Mesendoderm (in vitro differentiated cells): ENCODE results near the gene RNF38.
"Not testable (repeated sequence)": the region's sequence is repeated elsewhere in the genome, so short reads cannot be mapped to it uniquely, and the experiment has no call there.

Source experiments
- DNase-seq: peaks from one replicate; pipeline ENCODE4 v3.0.0; 2013
- H2AK5ac ChIP-seq: 2 replicates; pipeline ENCODE4 v1.6.1; 2013; ENCODE audit warnings: low read length, inconsistent platforms
- H2BK120ac ChIP-seq: 2 replicates; pipeline ENCODE4 v1.6.1; 2013; ENCODE audit warnings: low read depth, mild to moderate bottlenecking, low read length, moderate library complexity, mixed read lengths
- H2BK15ac ChIP-seq: replicated peaks from 2 replicates; pipeline ENCODE4 v1.6.1; 2013; ENCODE audit warnings: low read depth, mild to moderate bottlenecking, moderate library complexity
- H2BK5ac ChIP-seq: 2 replicates; pipeline ENCODE4 v1.6.1; 2013; ENCODE audit warnings: low read length, inconsistent platforms
- H3K18ac ChIP-seq: 2 replicates; pipeline ENCODE4 v1.6.1; 2013; ENCODE audit warnings: mild to moderate bottlenecking, low read length, mixed read lengths
- H3K23ac ChIP-seq: one replicate; pipeline ENCODE4 v1.6.1; 2013; ENCODE audit warnings: low read length
- H3K27ac ChIP-seq: 2 replicates; pipeline ENCODE4 v1.5.1; 2013; ENCODE audit warnings: low read depth, mild to moderate bottlenecking, inconsistent platforms, low read length, moderate library complexity
- H3K27me3 ChIP-seq: 2 replicates; pipeline ENCODE4 v1.6.1; 2013; ENCODE audit warnings: low read length, control low read depth, mild to moderate bottlenecking, inconsistent platforms; ENCODE audit not compliant: insufficient read depth, poor library complexity
- H3K36me3 ChIP-seq: 2 replicates; pipeline ENCODE4 v1.6.1; 2013; ENCODE audit warnings: low read length, inconsistent platforms; ENCODE audit not compliant: control insufficient read depth, insufficient read depth
- H3K4ac ChIP-seq: one replicate; pipeline ENCODE4 v1.6.1; 2013; ENCODE audit warnings: low read depth, mild to moderate bottlenecking, low read length, moderate library complexity
- H3K4me1 ChIP-seq: 2 replicates; pipeline ENCODE4 v1.6.1; 2013; ENCODE audit warnings: low read depth, low read length, inconsistent platforms; ENCODE audit not compliant: control insufficient read depth
- H3K4me2 ChIP-seq: 2 replicates; pipeline ENCODE4 v1.6.1; 2013; ENCODE audit warnings: low read length
- H3K4me3 ChIP-seq: 2 replicates; pipeline ENCODE4 v1.5.1; 2013; ENCODE audit warnings: mild to moderate bottlenecking, low read length
- H3K56ac ChIP-seq: one replicate; pipeline ENCODE4 v1.6.1; 2013; ENCODE audit warnings: low read length
- H3K79me1 ChIP-seq: 2 replicates; pipeline ENCODE4 v1.6.1; 2013; ENCODE audit warnings: low read length, inconsistent platforms
- H3K79me2 ChIP-seq: 2 replicates; pipeline ENCODE4 v1.6.1; 2013; ENCODE audit warnings: mild to moderate bottlenecking, low read length; ENCODE audit not compliant: control insufficient read depth, insufficient read depth
- H3K9ac ChIP-seq: 2 replicates; pipeline ENCODE4 v1.6.1; 2013; ENCODE audit warnings: low read length, inconsistent platforms
- H4K5ac ChIP-seq: one replicate; pipeline ENCODE4 v1.6.1; 2013; ENCODE audit warnings: low read length
- H4K8ac ChIP-seq: one replicate; pipeline ENCODE4 v1.6.1; 2013; ENCODE audit warnings: low read depth, mild to moderate bottlenecking, control low read depth, low read length, moderate library complexity
- WGBS: extraction: QIAGEN DNeasy Blood & Tissue Kit; methylation state at CpG from one replicate; pipeline ENCODE4 v1.1.7; 2013; ENCODE audit warnings: low lambda C conversion rate, missing lambda C conversion rate; ENCODE audit not compliant: insufficient coverage; ENCODE audit errors: extremely low coverage; 5-methylcytosine and 5-hydroxymethylcytosine counted together

The RNF38 gene

DNA sequence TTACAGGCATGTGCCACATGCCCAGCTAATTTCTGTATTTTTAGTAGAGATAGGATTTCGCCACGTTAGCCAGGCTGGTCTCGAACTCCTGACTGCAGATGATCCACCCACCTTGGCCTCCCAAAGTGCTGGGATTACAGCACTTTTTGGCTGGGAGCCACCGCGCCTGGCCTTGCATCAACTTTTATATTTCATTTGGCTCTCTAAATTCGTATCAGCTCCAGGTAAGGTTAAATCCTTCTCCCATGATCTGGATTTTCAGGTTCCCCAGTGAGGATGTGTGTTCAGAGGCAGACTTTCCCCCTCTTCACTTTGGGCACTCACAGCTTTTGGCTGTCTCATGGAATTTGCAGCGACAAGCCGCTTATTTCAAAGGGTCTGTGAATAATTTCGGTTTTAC, 16.8 kb upstream of the RNF38 start:
- peaks cover 7% of the 10 kb centered on the region for H3K4me1 ChIP-seq
- no peak overlapping the region for H3K4me3 ChIP-seq
- H3K9ac ChIP-seq, result no peak overlapping the region
- H3K56ac ChIP-seq, result no peak overlapping the region
- no peak overlapping the region for H4K5ac ChIP-seq
- no peak overlapping the region for H2BK15ac ChIP-seq
- H3K4ac ChIP-seq, result no peak overlapping the region
- peak overlapping the region; percentile 51 for H3K27ac ChIP-seq
- no peak for DNase-seq
- no CpG with 5 or more reads among the region's 9 CpGs for WGBS
- H2AK5ac ChIP-seq, result no peak overlapping the region
- peaks cover 6% of the 10 kb centered on the region for H3K79me1 ChIP-seq
- H3K79me2 ChIP-seq, result peaks cover 5% of the 10 kb centered on the region
- no peaks in the 10 kb centered on the region for H3K36me3 ChIP-seq
- no peak overlapping the region for H2BK5ac ChIP-seq
- no peak overlapping the region for H3K18ac ChIP-seq
- no peaks in the 10 kb centered on the region for H3K27me3 ChIP-seq
- H2BK120ac ChIP-seq, result no peak overlapping the region
- no peak overlapping the region for H3K23ac ChIP-seq
- no peak overlapping the region for H3K4me2 ChIP-seq
- no peak overlapping the region for H4K8ac ChIP-seq

DNA sequence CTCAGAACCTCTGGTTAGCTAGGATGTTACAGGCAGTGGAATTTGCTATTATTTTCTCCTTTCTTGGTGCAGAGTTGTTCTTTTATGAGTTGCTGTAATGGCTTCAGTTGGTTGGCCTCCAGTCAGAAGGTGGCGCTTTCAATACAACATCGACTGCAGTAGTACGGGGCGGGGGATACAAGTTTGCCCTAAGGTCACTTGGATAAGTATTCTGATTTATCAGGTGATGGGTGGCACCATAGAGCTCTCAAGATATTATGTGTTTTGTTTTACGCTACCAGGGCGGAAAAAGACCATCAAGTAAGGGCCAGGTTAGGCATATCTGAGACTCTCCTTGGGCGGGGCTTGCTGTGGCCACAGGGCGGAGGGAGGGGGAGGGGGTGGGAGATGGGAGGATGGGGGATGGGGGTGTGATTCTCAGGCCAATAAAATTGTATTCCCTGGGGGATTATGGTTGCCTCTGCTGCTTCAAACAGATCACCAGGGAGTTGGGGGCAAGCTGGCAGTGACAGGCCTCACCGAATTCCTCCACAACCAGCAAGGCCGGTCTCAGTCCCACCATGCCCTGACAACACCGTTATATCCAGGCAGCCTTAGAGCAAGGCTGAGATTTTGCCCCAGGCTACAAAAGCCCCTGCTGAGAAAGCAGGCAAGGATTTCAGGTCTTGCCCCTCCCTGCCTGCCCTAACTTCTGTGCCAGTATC, 15.9 kb upstream of the RNF38 start:
- no CpG with 5 or more reads among the region's 11 CpGs for WGBS
- peaks cover 5% of the 10 kb centered on the region for H3K79me2 ChIP-seq
- peak overlapping the region; percentile 24 for H3K23ac ChIP-seq
- H4K8ac ChIP-seq, result no peak overlapping the region
- H3K4me1 ChIP-seq, result peaks cover 7% of the 10 kb centered on the region
- H4K5ac ChIP-seq, result no peak overlapping the region
- H3K27ac ChIP-seq, result no peak overlapping the region
- DNase-seq, result peak; percentile 90
- no peaks in the 10 kb centered on the region for H3K27me3 ChIP-seq
- peak overlapping the region; percentile 78 for H3K56ac ChIP-seq
- no peak overlapping the region for H2BK15ac ChIP-seq
- no peaks in the 10 kb centered on the region for H3K36me3 ChIP-seq
- H2BK5ac ChIP-seq, result peak overlapping the region; percentile 45
- peak overlapping the region; percentile 15 for H3K4me2 ChIP-seq
- H3K18ac ChIP-seq, result no peak overlapping the region
- no peak overlapping the region for H3K4ac ChIP-seq
- no peak overlapping the region for H2AK5ac ChIP-seq
- H3K9ac ChIP-seq, result peak overlapping the region; percentile 48
- no peak overlapping the region for H3K4me3 ChIP-seq
- no peak overlapping the region for H2BK120ac ChIP-seq
- H3K79me1 ChIP-seq, result peaks cover 6% of the 10 kb centered on the region

DNA sequence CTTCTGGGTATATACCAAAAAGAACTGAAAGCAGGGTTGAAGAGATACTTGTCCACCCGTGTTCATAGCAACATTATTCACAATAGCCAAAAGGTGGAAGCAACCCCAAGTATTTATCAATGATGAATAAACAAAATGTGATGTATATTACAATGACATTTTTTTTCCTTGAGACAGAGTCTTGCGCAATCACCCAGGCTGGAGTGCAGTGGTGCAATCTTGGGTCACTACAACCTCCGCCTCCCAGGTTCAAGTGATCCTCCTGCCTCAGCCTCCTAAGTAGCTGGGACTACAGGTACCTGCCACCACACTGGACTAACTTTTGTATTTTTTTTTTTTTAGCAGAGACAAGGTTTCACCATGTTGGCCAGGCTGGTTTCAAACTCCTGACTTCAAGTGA, 11.3 kb upstream of the RNF38 start:
- not testable (repeated sequence) for H3K27ac ChIP-seq, H2BK5ac ChIP-seq, H2BK15ac ChIP-seq, H3K36me3 ChIP-seq, H3K4me3 ChIP-seq, H4K8ac ChIP-seq, DNase-seq, H3K9ac ChIP-seq, H3K23ac ChIP-seq, H2BK120ac ChIP-seq, H2AK5ac ChIP-seq, H3K56ac ChIP-seq, H3K4ac ChIP-seq, H4K5ac ChIP-seq, H3K27me3 ChIP-seq, H3K4me1 ChIP-seq, H3K79me2 ChIP-seq, H3K4me2 ChIP-seq, H3K18ac ChIP-seq
- peaks cover 12% of the 10 kb centered on the region for H3K79me1 ChIP-seq
- WGBS, result no CpG with 5 or more reads among the region's 3 CpGs

DNA sequence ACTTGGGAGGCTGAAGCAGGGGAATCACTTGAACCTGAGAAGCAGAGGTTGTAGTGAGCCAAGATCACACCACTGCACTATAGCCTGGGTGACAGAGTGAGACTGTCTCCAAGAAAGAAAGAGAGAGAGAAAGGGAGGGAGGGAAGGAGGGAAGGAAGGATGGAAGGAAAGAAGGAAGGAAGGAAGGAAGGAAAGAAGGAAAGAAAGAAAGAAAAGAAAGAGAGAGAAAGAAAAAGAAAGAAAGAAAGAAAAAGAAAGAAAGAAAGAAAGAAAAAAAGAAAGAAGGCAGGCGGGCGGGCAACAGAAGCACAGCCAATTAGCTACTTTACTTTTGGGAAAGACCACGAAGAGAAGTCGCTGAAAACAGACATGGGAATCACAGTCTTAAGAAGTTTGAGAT, 9.0 kb upstream of the RNF38 start:
- not testable (repeated sequence) for H3K18ac ChIP-seq, H2AK5ac ChIP-seq, H3K56ac ChIP-seq, H3K23ac ChIP-seq, H4K5ac ChIP-seq, H2BK120ac ChIP-seq, H3K27ac ChIP-seq, H3K4me1 ChIP-seq, H3K9ac ChIP-seq, H3K4me2 ChIP-seq, H4K8ac ChIP-seq, H3K27me3 ChIP-seq, DNase-seq, H3K4me3 ChIP-seq, H2BK5ac ChIP-seq, H3K79me2 ChIP-seq, H2BK15ac ChIP-seq, H3K4ac ChIP-seq, H3K36me3 ChIP-seq
- no CpG with 5 or more reads among the region's 4 CpGs for WGBS
- peaks cover 14% of the 10 kb centered on the region for H3K79me1 ChIP-seq

DNA sequence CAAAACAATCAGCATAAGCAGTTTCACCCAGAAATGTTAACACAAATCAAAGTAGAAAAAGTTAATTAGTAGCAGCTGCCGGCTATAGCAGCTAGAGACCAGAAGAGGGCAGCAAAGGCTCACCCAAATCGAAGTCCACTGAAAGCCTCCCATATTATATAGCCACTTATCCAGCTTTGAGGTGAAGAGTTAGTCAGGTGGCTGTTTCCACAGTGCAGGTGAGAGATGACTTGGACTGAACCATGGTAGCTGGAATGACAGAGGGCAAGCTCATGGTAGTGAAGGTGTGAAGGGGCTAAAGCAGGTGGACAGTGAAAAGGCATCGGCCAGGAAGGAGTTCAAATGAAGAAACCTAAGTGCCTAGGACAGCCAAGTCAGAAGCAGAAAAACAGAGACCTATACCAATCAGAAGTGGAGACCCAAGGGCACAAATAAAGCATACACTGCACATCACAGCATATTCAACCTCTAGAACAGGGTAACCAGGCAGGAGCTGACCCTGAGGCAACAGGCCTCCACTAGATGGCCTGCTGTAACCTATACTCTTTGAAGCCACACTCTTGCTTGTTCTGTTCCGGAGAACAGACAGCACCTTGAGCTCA, 7.2 kb upstream of the RNF38 start:
- H3K23ac ChIP-seq, result no peak overlapping the region
- H3K9ac ChIP-seq, result no peak overlapping the region
- DNase-seq, result peak; percentile 72
- H4K5ac ChIP-seq, result no peak overlapping the region
- H3K4me2 ChIP-seq, result no peak overlapping the region
- WGBS, result no CpG with 5 or more reads among the region's 4 CpGs
- H2BK15ac ChIP-seq, result no peak overlapping the region
- H3K4me3 ChIP-seq, result no peak overlapping the region
- H2BK5ac ChIP-seq, result no peak overlapping the region
- H4K8ac ChIP-seq, result no peak overlapping the region
- H3K36me3 ChIP-seq, result no peaks in the 10 kb centered on the region
- no peak overlapping the region for H3K56ac ChIP-seq
- H3K18ac ChIP-seq, result no peak overlapping the region
- H2AK5ac ChIP-seq, result no peak overlapping the region
- H3K4ac ChIP-seq, result no peak overlapping the region
- H3K27ac ChIP-seq, result no peak overlapping the region
- H3K79me1 ChIP-seq, result peaks cover 14% of the 10 kb centered on the region
- H2BK120ac ChIP-seq, result no peak overlapping the region
- no peaks in the 10 kb centered on the region for H3K27me3 ChIP-seq
- H3K4me1 ChIP-seq, result no peaks in the 10 kb centered on the region
- H3K79me2 ChIP-seq, result peaks cover 8% of the 10 kb centered on the region
